ENCODE results near the gene NME3.
A peak's percentile ranks its signal among the peaks of the same experiment; 100 is the strongest.

NME3 gene

DNA sequence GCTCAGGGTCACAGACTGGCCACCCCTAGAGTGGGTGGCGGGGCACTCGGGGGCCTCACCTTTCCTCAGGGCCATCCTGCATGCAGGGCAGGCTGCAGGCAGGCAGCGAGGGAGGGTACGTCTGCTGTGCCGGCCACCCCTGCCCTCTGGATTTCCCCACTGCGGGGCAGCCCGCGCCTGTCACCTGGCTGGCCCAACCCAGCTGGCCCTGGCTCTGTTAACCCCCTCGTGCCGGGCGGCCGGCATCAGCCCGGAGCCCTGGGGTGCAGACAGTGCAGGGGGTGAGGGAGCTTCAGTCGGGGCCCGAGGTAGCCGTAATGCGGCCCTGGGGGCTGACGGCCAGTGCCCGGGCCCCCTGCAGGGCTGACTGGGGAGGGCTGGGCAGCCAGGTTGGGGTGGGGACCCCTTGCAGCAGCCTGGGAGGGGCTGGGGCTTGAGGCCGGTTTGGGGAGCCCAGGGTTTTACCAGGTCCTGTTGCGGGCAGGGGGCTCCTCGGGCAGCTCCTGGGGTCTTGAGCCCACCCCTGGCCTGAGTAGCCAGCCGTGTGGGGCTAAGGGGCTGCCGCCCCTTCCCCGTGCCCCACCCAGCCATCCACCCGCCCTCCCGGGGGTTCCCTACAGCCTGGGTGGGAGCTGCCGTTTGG, 22.4 kb upstream of the NME3 start, which contains the start of gene IGFALS:
Gene IGFALS (minus strand): TSS at position 128 of the 643 bp plus-strand sequence. CDS start 53 bp downstream, at position 75.
- DNase-seq (ENCODE audit: low read depth), result no peak

DNA sequence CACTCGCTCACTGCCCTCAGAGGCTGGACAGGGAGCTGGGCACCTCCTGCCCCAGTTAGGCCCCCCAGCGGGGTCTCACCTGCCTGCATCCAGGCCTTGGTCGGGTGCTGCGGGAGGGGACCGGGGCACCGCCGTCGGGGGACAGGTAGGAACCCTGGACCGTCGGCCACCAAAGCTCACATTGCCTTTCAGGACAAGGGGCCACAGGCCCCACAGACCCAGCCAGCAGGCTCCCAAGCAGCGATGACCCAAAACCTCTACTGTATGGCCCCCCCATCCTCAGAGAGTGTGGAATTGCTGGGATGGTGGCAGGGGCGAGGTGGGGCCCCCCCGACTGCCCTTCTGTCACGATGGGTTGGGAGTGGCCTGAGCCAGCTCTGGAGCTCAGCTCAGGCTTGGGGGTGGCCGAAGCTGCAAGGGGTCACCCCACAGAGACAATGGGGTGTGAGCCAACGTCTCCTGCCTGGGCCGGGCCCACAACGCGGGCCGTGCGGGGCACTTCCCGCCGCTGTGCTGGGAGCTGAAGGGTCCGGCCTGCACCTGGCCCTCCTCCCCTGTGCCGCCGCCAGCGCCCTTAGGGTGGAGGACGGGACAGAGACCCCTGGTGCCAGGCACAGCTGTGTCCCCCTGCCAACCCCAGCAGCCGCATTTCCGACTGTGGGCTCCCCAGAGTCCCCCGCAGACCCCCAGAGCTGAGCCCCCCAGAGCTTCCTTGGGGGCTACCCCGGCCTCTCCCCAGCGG, 21.7 kb upstream of the NME3 start:
- no peak for DNase-seq (ENCODE audit: low read depth)

DNA sequence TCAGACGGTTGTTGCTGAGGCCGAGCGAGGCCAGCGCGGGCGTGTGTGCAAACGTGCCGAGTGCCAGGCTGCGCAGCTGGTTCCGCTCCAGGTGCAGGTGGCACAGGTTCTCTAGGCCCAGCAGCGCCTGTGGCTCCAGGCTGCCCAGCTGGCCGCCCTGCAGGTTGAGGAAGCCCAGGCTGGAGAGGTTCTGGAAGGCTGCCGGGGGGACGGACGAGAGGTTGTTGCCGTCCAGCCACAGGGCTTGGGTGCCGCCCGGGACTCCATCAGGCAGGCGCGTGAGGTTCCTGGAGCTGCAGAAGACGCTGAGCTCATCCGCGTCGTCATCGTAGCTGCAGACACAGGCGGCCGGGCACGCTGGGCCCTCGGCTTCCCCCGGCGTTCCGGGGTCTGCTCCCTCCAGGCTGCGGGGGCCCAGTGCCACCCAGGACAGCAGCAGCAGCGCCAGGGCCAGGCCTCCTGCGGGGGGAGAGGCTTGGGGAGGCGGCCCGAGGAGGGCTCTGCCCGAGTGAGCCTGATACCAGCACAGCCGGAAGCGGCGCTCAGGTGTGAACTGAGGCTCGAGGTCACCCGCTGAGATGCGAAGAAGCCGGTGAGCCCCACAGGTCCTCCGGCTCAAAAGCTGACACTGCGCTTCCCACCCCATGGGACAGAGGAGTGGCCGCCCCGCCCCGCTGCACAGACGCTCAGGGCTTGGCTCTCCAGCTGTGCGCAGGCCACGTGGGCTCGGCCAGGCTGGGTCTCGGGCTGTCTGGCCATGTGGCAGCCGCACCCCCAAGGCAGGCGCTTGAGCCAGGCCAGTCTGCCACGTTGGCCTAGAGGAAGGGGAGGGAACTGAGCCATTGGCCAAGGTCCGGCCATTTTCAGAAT, 20.8 kb upstream of the NME3 start:
- DNase-seq (ENCODE audit: low read depth), result no peak

DNA sequence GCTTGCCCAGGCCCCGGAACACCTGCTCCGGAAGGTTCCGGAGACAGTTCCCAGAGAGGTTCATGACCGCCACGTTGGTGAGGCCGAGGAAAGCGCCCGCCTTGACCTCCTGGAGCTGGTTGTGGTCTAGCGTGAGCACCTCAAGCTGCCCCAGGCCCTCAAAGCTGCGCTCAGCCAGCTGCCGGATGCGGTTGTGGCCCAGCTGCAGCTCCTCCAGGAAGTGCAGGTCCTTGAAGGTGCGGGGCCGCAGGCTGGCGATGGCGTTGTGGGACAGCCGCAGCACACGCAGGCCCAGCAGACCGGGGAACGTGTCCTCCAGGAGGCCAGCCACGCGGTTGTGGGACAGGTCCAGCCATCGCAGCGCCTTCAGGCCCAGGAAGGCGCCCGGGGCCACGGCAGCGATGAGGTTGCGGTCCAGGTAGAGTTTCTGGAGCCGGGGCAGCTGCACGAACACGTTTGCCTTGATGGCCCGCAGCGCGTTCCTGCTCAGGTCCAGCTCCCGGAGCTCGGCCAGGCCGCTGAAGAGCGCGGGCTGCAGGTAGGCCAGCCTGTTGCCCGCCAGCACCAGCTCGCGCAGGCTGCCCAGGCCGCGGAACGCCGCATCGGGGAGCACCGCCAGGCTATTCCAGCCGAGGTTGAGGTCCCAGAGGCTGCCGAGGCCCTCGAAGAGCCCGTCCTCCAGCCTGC, 20.1 kb upstream of the NME3 start:
- no peak for DNase-seq (ENCODE audit: low read depth)

DNA sequence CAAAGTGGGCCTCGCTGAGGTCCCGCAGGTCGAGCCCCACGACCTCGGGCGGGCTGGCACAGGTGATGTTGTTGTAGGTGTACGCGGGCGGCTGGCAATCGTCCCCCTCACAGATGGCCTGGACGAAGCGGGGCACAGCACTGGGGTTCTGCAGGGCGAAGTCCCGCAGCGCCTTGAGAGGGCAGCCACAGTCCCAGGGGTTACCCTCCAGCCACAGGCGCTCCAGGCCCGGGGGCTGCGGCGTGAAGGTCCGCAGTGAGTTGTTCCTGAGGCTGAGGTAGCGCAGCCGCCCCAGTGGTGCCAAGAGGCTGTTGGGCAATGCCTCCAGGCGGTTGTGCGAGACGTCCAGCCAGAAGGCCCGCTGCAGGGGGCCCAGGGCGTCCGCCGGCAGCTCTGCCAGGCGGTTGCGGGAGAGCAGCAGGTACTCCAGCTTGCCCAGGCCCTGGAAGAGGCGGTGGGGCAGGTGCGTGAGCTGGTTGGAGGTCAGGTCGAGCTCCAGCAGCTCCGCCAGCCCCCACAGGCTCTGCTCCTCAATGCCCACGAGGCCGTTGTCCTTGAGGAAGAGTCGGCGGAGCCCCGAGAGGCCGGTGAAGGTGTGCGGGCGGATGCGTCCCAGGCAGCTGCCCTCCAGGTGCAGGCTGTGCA, 19.4 kb upstream of the NME3 start:
- DNase-seq (ENCODE audit: low read depth), result no peak

DNA sequence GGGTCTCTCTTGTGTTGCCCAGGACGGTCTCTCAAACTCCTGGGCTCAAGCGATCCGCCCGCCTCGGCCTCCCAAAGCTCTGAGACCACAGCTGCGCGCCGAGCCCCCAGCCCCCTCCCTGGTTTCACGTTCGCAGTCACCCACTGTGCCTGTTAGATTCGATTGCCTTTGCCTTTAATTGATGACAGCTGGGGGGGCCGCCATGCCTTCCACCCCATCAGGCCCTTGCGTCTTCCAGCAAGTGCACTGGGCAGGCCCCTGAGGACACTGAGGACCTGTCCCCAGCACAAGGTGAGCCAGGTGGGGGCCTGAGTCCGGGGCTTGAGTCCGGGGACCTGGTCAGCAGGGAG, 18.9 kb upstream of the NME3 start:
- no peak for DNase-seq (ENCODE audit: low read depth)

DNA sequence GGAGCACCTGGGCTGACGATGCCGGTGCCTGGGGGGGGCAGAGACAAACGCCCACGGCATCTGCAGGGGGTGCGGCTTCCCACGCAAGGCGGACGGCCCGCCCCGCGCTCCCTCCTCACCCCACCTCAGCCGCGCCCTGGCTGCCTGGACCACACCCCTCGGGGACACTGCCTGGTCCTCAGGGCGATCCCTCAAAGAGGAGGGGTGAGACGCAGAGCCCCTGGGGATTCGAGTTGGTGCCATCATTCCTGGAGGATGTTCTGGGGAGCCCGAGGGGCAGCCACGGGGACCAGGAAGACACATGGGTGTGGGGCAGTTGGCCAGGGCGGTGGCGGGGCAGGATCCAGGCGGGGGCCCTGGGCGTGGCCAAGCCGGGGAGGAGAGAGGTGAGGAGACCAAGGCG, 18.3 kb upstream of the NME3 start:
- DNase-seq (ENCODE audit: low read depth), result no peak

DNA sequence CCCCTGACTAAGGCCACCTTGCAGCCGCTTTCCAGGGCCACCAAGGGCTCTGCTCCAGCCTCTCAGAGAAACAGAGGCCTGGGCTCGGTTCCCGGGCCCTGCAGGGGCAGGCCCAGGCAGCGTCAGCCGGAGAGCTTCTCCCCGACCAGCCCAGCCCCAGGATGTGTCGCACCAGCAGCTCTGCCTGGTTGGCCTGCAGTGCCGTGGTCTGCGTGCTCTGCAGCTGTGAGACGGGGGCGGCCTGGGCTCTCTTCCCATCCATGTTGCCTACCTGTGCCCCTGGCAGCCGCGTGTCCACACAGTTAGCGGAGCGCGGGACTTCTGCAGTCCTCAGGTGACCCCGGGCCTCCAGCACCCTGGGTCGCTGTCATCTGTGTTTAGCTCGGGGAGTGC, 17.4 kb upstream of the NME3 start:
- no peak for DNase-seq (ENCODE audit: low read depth)

DNA sequence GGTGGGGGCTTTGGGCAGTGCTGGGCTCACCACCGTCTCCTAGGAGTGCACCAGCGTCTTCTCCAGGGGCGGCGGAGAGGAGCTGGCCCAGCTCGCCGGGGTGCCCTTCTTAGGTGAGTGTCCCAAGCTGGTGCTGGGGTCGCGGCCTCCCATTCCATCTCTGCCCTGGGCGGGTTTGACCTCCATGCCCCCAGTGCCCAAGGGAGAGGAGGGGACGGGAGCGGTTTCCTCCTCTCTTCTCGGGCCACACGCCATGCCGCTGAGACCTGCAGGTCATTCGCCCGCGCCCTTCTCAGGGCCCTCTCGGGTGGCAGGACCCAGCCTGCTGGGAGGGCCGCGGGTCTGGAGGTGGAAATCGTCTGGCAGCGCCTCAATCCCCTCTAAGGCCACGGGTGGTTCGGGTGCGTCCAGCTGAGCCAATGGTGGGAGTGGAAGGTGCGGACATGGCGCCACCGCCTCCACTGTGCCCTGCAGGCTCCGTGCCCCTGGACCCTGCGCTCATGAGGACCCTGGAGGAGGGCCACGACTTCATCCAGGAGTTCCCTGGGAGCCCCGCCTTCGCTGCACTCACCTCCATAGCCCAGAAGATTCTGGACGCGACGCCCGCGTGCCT, 16.9 kb upstream of the NME3 start:
- no peak for DNase-seq (ENCODE audit: low read depth)

DNA sequence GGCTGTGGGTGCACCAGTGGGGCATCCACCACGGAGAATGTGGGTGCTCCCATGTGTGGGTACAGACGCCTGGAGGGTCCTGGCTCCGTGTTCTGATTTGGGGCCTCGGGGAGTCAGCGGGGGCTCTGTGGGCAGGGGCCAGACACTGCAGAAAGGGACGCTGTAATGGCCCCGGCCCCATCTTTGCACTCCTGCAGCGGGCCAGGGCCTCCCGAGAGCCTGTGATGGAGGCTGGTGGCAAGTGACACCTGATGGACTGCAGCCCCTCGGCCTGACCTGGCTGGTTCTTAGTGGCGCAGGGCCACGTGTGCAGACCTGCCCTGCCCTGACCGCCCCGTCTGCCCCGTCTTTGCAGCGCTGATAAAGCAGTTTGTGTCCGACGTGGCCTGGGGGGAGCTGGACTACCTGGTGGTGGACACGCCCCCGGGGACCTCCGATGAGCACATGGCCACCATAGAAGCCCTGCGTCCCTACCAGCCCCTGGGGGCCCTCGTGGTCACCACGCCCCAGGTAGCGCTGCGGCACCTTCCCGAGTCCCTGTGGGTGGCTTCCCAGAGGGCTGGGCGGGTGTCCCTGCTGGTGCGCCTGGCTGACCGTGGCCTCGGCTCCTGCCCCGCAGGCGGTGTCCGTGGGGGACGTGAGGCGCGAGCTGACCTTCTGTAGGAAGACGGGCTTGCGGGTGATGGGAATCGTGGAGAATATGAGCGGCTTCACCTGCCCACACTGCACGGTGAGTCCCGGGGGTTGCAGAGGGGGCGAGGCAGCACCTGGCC, 16.2 kb upstream of the NME3 start:
- no peak for DNase-seq (ENCODE audit: low read depth)

DNA sequence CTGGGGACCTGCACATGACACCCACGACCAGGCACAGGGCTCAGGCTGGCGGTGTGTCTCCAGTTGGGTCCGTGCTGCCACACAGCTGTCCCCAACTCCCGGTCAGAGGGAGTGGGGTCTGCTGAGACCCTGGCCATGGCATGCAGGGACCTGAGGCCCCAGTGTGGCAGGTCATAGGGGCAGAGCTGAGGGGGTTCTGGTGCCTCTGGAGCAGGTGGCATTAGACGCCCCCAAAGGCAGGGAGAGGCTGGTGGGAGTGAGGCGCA, 15.6 kb upstream of the NME3 start:
- no peak for DNase-seq (ENCODE audit: low read depth)

DNA sequence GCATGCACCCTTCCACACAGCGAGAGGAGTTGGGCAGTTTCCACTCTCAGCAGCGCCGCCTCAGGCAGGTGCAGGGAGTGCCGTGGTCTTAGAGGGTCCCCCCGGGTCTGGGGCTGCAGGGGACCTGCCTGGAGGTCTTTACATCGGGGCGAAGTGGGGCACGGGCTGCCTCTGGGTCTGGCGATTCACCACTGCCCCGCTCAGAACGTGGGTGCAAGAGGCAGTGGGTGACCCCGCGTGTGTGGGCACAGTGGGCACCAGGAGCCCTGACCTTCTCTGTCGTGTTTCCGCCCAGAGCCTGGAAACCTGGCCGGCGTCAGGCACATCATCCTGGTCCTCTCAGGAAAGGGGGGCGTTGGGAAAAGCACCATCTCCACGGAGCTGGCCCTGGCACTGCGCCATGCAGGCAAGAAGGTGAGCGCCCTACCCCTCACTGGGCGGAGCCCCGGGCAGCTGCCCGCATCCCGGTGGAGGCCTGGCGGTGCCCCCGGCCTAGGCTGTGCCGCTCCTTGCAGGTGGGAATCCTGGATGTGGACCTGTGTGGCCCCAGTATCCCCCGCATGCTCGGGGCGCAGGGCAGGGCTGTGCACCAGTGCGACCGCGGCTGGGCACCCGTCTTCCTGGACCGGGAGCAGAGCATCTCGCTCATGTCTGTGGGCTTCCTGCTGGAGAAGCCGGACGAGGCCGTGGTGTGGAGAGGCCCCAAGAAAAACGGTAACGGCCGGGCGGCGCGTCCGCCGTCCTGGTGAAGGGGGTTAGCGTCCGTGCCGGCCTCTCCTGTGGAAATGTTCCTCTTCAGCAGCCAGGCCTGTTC, 15.1 kb upstream of the NME3 start:
- DNase-seq (ENCODE audit: low read depth), result no peak

DNA sequence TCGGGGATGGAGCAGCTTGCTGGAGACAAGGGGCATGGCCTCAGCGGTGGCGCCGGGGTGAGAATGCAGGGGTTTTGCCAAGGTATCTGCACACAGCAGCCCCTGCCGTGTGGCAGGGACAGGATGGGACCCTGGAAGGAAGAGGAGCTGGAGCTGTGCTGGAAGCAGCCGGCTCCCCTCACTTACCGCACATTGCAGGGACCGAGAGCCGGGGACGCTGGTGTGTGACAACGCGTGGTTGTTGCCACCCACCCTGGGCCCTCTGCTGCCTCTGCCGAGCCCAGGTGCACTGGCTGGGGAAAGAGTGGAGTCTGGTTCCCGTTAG, 14.5 kb upstream of the NME3 start:
- DNase-seq (ENCODE audit: low read depth), result no peak

DNA sequence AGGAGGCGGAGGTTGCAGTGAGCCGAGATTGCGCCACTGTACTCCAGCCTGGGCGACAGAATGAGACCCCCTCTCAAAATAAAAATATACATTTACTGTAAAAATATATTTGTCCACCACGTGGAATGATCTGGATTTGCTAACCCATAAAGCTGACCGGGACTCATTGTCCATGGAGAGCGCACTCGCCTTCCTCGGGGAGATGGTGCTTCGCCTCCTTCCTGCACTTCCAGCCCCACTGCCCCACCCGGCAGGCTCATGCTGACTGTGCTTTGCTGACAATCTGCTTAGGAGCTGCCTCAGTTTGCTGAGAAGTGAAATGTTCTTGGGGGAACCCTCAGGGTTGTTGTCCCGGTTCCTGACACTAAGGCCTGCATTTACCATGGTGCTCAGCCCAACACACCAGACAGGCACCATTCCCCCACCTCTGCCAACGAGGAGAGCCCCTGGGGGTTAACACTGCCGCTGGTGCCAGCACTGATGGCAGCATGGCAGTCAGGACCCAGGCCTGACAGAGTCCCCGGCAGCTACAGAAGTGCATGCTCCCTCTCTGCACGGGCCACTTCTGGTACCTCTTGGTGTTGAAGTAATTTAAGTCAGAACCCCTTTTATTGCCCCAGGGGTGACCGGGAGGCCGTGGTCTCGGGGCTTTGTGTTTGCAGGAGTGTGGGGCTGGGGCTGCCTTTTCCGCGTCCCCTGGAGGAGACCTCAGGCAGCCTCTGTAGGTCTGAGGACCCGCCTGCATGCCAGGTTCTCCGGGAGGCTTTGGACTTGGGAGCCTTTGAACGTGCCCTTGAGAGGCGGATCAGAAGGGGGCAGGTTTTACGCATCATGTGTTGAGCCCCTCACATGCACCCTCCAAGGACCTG, 13.9 kb upstream of the NME3 start:
- no peak for DNase-seq (ENCODE audit: low read depth)

DNA sequence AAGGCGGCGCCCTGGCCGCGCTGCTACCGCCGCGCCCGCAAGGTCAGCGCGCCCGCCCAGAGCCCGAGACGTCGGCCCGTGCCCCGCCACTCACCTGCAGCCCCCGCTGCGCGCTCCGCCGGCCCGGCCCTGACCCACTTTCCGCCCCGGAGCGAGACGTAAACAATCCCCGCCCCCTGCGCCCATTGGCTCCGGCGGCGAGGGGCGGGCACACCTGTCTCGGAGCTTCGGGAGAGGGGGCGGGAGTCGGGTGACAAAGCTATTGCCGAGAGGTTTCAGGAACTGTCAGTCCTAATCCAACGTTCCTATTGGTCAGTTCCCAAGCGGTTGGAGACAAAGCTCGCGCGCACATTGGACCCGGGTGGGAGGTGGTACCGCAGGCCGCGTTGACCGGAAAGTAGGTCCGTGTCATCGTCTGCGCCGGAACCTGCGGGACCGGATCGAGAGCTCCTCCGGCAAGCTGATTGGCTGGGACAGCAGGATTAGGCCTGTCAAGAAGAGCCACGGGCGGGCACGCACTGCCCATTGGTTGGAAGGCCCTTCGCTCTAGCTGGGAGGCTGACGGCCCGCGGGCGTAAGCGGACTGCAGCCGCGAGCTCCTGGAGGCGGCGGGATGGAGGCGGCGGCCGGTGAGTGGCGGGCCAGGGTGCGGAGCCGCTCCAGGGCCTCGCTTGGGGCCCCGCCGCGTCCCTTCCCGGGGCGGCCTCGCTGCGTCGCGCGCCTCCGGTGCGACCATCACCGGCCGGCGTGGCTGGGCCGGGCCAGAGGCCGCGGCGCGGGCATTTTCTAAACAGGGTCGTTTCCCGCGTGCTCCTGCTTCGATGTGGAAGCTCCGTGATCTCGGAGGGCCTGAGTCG, 11.3 kb upstream of the NME3 start, which contains the start of the genes NUBP2 and SPSB3:
Gene NUBP2 (plus strand): TSS at position 553 of the 857 bp plus-strand sequence. CDS start 61 bp downstream, at position 614.
Gene SPSB3 (minus strand): TSS at position 164 of the 857 bp plus-strand sequence. CDS start 1,088 bp downstream, outside the sequence.
- peak; percentile 100 for DNase-seq (ENCODE audit: low read depth)

DNA sequence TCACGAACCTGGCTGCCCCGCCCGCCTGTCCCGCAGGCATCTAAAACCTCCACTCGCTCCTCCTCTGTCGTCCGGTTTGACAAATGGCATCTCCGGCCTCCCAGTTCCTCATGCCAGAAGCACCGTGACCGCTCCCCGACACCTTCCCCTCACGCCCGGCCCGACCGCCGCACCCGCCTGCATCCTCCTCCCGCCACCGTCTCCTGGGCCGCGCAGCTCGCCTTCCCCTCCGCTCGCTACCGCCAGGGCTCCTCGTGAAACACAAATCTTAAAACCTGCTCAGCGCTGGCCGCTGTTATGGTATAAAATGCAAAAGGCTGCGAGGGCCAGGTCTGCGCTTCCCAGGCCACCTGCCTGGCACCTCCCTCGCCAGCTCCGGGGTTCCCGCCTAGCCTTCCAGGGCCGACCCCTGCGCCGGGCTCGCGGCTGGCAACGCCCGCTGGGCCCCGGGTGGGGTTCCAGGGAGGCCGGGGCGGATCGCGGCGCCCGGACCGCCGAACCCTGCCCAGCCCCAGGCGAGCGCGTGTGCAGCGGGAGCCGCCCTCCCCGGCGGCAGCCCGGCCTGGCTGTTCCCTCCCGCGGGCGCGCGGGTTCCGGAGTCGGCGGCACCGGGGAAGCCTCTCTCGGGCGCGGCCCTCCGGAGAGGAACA, 10.5 kb upstream of the NME3 start:
- no peak for DNase-seq (ENCODE audit: low read depth)

DNA sequence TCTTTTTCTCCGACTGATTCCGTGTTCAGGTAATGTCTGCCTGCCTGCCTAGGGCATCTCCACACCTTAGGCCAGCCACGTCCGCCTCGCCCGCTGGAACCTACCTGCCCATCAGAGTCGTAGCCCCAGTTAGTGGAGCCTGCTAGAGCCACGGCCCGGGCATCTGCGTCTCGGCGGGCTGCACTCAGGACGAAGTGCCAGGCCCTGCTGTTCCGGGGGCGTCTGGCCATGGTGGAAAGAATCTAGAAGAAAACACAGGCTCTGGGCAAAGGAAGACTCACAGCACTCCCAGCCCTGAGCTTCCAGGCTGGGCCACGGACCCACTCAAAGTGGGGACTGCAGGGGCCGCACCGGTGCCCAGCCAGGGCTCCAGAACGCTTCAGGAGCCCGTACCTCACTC, 9.9 kb upstream of the NME3 start:
- no peak for DNase-seq (ENCODE audit: low read depth)

Data from stromal cell of bone marrow (primary cell).